HepG2 (cell line): ENCODE data around the gene TTC31. TPM values are rescaled to one million over a fixed set of nuclear protein-coding genes. Genes with fewer than 3 reads are reported as not detected.

Source experiments
- CBX1 ChIP-seq: IDR thresholded peaks from one replicate; pipeline ENCODE4 v1.6.1; 2016; ENCODE audit warnings: antibody characterized with exemption, low read depth
- CEBPG ChIP-seq: IDR thresholded peaks from 2 replicates; pipeline ENCODE4 v1.6.1; 2016
- CHCHD3 ChIP-seq: sonication (generic); formaldehyde crosslinking; IDR thresholded peaks from 2 replicates; pipeline ENCODE4 v1.8.0; 2022; ENCODE audit warnings: mild to moderate bottlenecking, missing genetic modification reagents, moderate library complexity
- HES4 ChIP-seq: sonication (generic); formaldehyde crosslinking; IDR thresholded peaks from 2 replicates; pipeline ENCODE4 v1.9.0; 2021; ENCODE audit warnings: mild to moderate bottlenecking, missing genetic modification reagents, borderline replicate concordance
- HNF4G ChIP-seq, 2 experiments: sonication (generic) in 1 of 2; formaldehyde crosslinking in 1 of 2; IDR thresholded peaks; 2 replicates each; pipeline versions ENCODE4 v1.4.0 to v1.6.1; 2011 to 2020; ENCODE audit warnings: borderline replicate concordance in 2 of 2, low read depth in 2 of 2, mild to moderate bottlenecking in 2 of 2, low read length in 1 of 2, missing genetic modification reagents in 1 of 2, moderate library complexity in 1 of 2
- HOXA9 ChIP-seq: sonication (generic); formaldehyde crosslinking; IDR thresholded peaks from 2 replicates; pipeline ENCODE4 v1.8.1; 2022; ENCODE audit warnings: missing genetic modification reagents, mild to moderate bottlenecking, moderate library complexity, borderline replicate concordance
- KAT2B ChIP-seq: fragments of 150-350 bp; IDR thresholded peaks from 2 replicates; pipeline ENCODE4 v1.6.1; 2014; ENCODE audit warnings: low read depth, low read length, borderline replicate concordance
- MAF1 ChIP-seq: sonication (generic); formaldehyde crosslinking; IDR thresholded peaks from 2 replicates; pipeline ENCODE4 v1.5.0; 2020; ENCODE audit warnings: missing genetic modification reagents, borderline replicate concordance
- MATR3 ChIP-seq: sonication (generic); formaldehyde crosslinking; IDR thresholded peaks from 2 replicates; pipeline ENCODE4 v1.4.0; 2020; ENCODE audit warnings: missing genetic modification reagents
- MLX ChIP-seq: IDR thresholded peaks from 2 replicates; pipeline ENCODE4 v1.6.1; 2016
- NCOA1 ChIP-seq: sonication (generic); formaldehyde crosslinking; IDR thresholded peaks from 2 replicates; pipeline ENCODE4 v1.9.0; 2021; ENCODE audit warnings: missing genetic modification reagents
- NCOA2 ChIP-seq: sonication (generic); formaldehyde crosslinking; IDR thresholded peaks from 2 replicates; pipeline ENCODE4 v1.8.0; 2022; ENCODE audit warnings: inconsistent platforms
- NR2C2 ChIP-seq: sonication (generic); formaldehyde crosslinking; IDR thresholded peaks from 2 replicates; pipeline ENCODE4 v1.4.0; 2020; ENCODE audit warnings: missing genetic modification reagents, mild to moderate bottlenecking, moderate library complexity, borderline replicate concordance
- ONECUT2 ChIP-seq: sonication (generic); formaldehyde crosslinking; IDR thresholded peaks from 2 replicates; pipeline ENCODE4 v1.4.0; 2020; ENCODE audit warnings: missing genetic modification reagents
- POLR2G ChIP-seq: fragments of 200-400 bp; formaldehyde crosslinking; IDR thresholded peaks from 2 replicates; pipeline ENCODE4 v1.6.1; 2018; ENCODE audit warnings: mild to moderate bottlenecking, low read depth, low read length, moderate library complexity
- RARA ChIP-seq: IDR thresholded peaks from 2 replicates; pipeline ENCODE4 v1.6.1; 2016; ENCODE audit warnings: missing genetic modification reagents, missing compliant biosample characterization
- SMARCC2 ChIP-seq: fragments of 450-650 bp; IDR thresholded peaks from 2 replicates; pipeline ENCODE4 v1.6.1; 2017; ENCODE audit warnings: antibody characterized with exemption, mild to moderate bottlenecking
- SNAI1 ChIP-seq: sonication (generic); formaldehyde crosslinking; IDR thresholded peaks from 2 replicates; pipeline ENCODE4 v1.5.0; 2020; ENCODE audit warnings: mild to moderate bottlenecking, missing genetic modification reagents, borderline replicate concordance
- TBL1XR1 ChIP-seq: fragments of 150-350 bp; IDR thresholded peaks from 2 replicates; pipeline ENCODE4 v1.6.1; 2014; ENCODE audit warnings: borderline replicate concordance, low read length; ENCODE audit not compliant: partially characterized antibody
- TBX3 ChIP-seq: fragments of 450-650 bp; IDR thresholded peaks from 2 replicates; pipeline ENCODE4 v1.6.1; 2017; ENCODE audit warnings: antibody characterized with exemption, mild to moderate bottlenecking, inconsistent platforms, borderline replicate concordance
- TCF7 ChIP-seq: sonication (generic); IDR thresholded peaks from 2 replicates; pipeline ENCODE4 v1.6.1; 2016; ENCODE audit warnings: antibody characterized with exemption, low read depth
- TP53 ChIP-seq: sonication (generic); formaldehyde crosslinking; conservative IDR thresholded peaks from 2 replicates; pipeline ENCODE4 v1.4.0; 2020; ENCODE audit warnings: missing genetic modification reagents
- ZBTB38 ChIP-seq: sonication (generic); formaldehyde crosslinking; IDR thresholded peaks from 2 replicates; pipeline ENCODE4 v1.5.1; 2020; ENCODE audit warnings: mild to moderate bottlenecking, missing genetic modification reagents
- ZBTB7B ChIP-seq: sonication (generic); formaldehyde crosslinking; IDR thresholded peaks from 2 replicates; pipeline ENCODE4 v1.4.0; 2020; ENCODE audit warnings: missing genetic modification reagents
- ZNF335 ChIP-seq: sonication (generic); formaldehyde crosslinking; IDR thresholded peaks from 2 replicates; pipeline ENCODE4 v1.4.0; 2020; ENCODE audit warnings: missing genetic modification reagents
- ZNF451 ChIP-seq: sonication (generic); formaldehyde crosslinking; IDR thresholded peaks from 2 replicates; pipeline ENCODE4 v1.5.0; 2020; ENCODE audit warnings: mild to moderate bottlenecking, missing genetic modification reagents
- ZNF543 ChIP-seq: sonication (generic); formaldehyde crosslinking; IDR thresholded peaks from 2 replicates; pipeline ENCODE4 v1.4.0; 2020; ENCODE audit warnings: mild to moderate bottlenecking, missing genetic modification reagents
- ZNF557 ChIP-seq: sonication (generic); formaldehyde crosslinking; IDR thresholded peaks from 2 replicates; pipeline ENCODE4 v1.4.0; 2020; ENCODE audit warnings: missing genetic modification reagents
- ZNF564 ChIP-seq: sonication (generic); formaldehyde crosslinking; IDR thresholded peaks from 2 replicates; pipeline ENCODE4 v1.8.1; 2023; ENCODE audit warnings: mild to moderate bottlenecking, missing genetic modification reagents
- ZNF660 ChIP-seq: sonication (generic); formaldehyde crosslinking; IDR thresholded peaks from 2 replicates; pipeline ENCODE4 v1.5.1; 2020; ENCODE audit warnings: mild to moderate bottlenecking, low read depth, missing genetic modification reagents, borderline replicate concordance
- ZNF678 ChIP-seq: sonication (generic); formaldehyde crosslinking; IDR thresholded peaks from 2 replicates; pipeline ENCODE4 v1.4.0; 2020; ENCODE audit warnings: mild to moderate bottlenecking, missing genetic modification reagents
- ZNF883 ChIP-seq: sonication (generic); formaldehyde crosslinking; IDR thresholded peaks from 2 replicates; pipeline ENCODE4 v1.5.1; 2020; ENCODE audit warnings: mild to moderate bottlenecking, missing genetic modification reagents; ENCODE audit errors: not compliant biosample characterization
- polyA plus RNA-seq, 8 experiments: library from polyadenylated mRNA; depleted of rRNA in 3 of 8; stranded (reverse) in 7 of 8; unstranded in 1 of 8; fragments of >200 nt; fragmentation: Illumina TruSeq in 4 of 8; extraction: Trizol in 4 of 8; gene quantifications; 2 replicates each; pipeline versions ENCODE4 v1.2.1 to v1.2.3, GENCODE V29; 2011 to 2016; ENCODE audit warnings: low read depth in 4 of 8, missing spikeins in 1 of 8, mixed read lengths in 1 of 8; ENCODE audit not compliant: insufficient read depth in 1 of 8
- total RNA-seq, 5 experiments: library from RNA; depleted of rRNA; stranded (reverse); fragments of >200 nt; fragmentation: Illumina TruSeq; extraction: Trizol; gene quantifications; 2 replicates each; pipeline ENCODE4 v1.2.3, GENCODE V29; 2016; ENCODE audit warnings: low read depth in 1 of 5

The TTC31 gene
- total and polyA plus RNA-seq, 2 of the 13 experiments (the other 11 are each of a cell fraction or from before 2014, with no cell fraction given): 28.3 to 39.5 TPM

GRCh38 chr2:74440378-74441169, 42.3 kb upstream of the TTC31 start (continued):
- TF ChIP-seq TBL1XR1 (no peak), HES4 (CRISPR knock-in tag) (no peak; the same call in 1 of the 2 replicates), ZNF335 (CRISPR knock-in tag) (peak; percentile 95), NCOA1 (CRISPR knock-in tag) (peak; percentile 94), ZNF678 (CRISPR knock-in tag) (peak; percentile 98), TCF7 (peak; percentile 4; the same call in 1 of the 2 replicates), ONECUT2 (CRISPR knock-in tag) (0 out of 2 replicates have a peak, but pooled peaks have one; percentile 5), MATR3 (CRISPR knock-in tag) (no peak), CHCHD3 (CRISPR knock-in tag) (peak; percentile 65; the same call in 1 of the 2 replicates), SMARCC2 (no peak), TP53 (CRISPR knock-in tag) (peak; percentile 81; the same call in 1 of the 2 replicates), ZNF883 (CRISPR knock-in tag) (peak; percentile 83), NR2C2 (CRISPR knock-in tag) (peak; percentile 86), ZNF451 (CRISPR knock-in tag) (peak; percentile 80; the same call in 1 of the 2 replicates), ZBTB7B (CRISPR knock-in tag) (peak; percentile 98), MLX (peak; percentile 51; the same call in 1 of the 2 replicates), NCOA2 (CRISPR knock-in tag) (peak; percentile 55), ZNF564 (peak; percentile 70; the same call in 1 of the 2 replicates), CBX1 (no peak), SNAI1 (CRISPR knock-in tag) (0 out of 2 replicates have a peak, but pooled peaks have one; percentile 87), HNF4G (IDR thresholded peaks at IDR 0.05; ENCODE audit: borderline replicate concordance, low read depth, low read length) (peak; percentile 36; the same call in 1 of the 2 replicates), HNF4G (CRISPR knock-in tag; IDR thresholded peaks at IDR 0.05; ENCODE audit: borderline replicate concordance, low read depth) (peak; percentile 61; the same call in 1 of the 2 replicates), RARA (peak; percentile 59), POLR2G (peak; percentile 89), ZNF660 (CRISPR knock-in tag) (no peak), TBX3 (peak; percentile 61; the same call in 1 of the 2 replicates), CEBPG (CRISPR knock-in tag) (no peak; the same call in 1 of the 2 replicates), MAF1 (no peak; the same call in none of the 2 replicates), ZNF543 (CRISPR knock-in tag) (peak; percentile 95), HOXA9 (CRISPR knock-in tag) (peak; percentile 18; the same call in 1 of the 2 replicates), KAT2B (no peak), ZBTB38 (CRISPR knock-in tag) (peak; percentile 91), ZNF557 (peak; percentile 84; the same call in 1 of the 2 replicates)
